ENCODE data around the gene CACNB4. TPM values are rescaled to one million over a fixed set of nuclear protein-coding genes. Genes with fewer than 3 reads are reported as not detected.
A peak's percentile ranks its signal among the peaks of the same experiment; 100 is the strongest.

The CACNB4 gene
- total RNA-seq, 1 donor from 2014 or later = 3.4 TPM

DNA sequence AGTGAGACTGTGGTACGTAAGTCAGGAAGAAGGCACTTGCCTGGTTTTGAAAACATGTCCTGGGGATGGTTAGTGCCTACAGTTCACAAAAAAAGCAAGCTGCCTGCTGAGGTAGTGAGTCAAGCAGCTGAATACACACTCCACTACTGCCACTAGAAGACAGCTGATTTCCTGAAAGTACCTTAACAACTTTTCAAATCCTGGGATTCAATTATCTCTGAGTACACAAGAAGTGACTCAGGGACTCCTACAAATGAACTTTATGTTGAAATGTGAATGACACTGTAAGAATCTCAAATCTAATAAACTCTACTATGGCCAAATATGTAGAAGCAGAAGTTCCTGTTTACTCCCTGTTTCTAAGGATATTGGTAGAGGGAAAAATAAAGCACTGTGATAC, 212.6 kb downstream of the CACNB4 start:
- no peaks in the 10 kb centered on the region for H3K36me3 Mint-ChIP-seq (ENCODE audit: unreplicated experiment)
- peaks cover 3% of the 10 kb centered on the region for H3K27me3 Mint-ChIP-seq (ENCODE audit: unreplicated experiment)
- TF ChIP-seq CTCF (IDR thresholded peaks at IDR 0.05) = no peak
- H3K4me1 Mint-ChIP-seq (ENCODE audit: unreplicated experiment) = peaks cover 4% of the 10 kb centered on the region
- DNase-seq (ENCODE audit: extremely low spot score, unreplicated experiment) = no peak
- no peak overlapping the region for H3K27ac Mint-ChIP-seq (ENCODE audit: unreplicated experiment)
- H3K9me3 Mint-ChIP-seq (ENCODE audit: unreplicated experiment) = no peaks in the 10 kb centered on the region
- no peak overlapping the region for H3K4me3 Mint-ChIP-seq (ENCODE audit: unreplicated experiment)

GRCh38 chr2:151882786-151883445, 215.9 kb downstream of the CACNB4 start:
- peaks cover 25% of the 10 kb centered on the region for H3K4me1 Mint-ChIP-seq (ENCODE audit: unreplicated experiment)
- no peaks in the 10 kb centered on the region for H3K27me3 Mint-ChIP-seq (ENCODE audit: unreplicated experiment)
- H3K4me3 Mint-ChIP-seq (ENCODE audit: unreplicated experiment) = no peak overlapping the region
- no peaks in the 10 kb centered on the region for H3K9me3 Mint-ChIP-seq (ENCODE audit: unreplicated experiment)
- no peak overlapping the region for H3K27ac Mint-ChIP-seq (ENCODE audit: unreplicated experiment)
- TF ChIP-seq CTCF (IDR thresholded peaks at IDR 0.05) = no peak
- H3K36me3 Mint-ChIP-seq (ENCODE audit: unreplicated experiment) = no peaks in the 10 kb centered on the region
- no peak for DNase-seq (ENCODE audit: extremely low spot score, unreplicated experiment)

- no peak for DNase-seq (ENCODE audit: extremely low spot score, unreplicated experiment)
- TF ChIP-seq CTCF (IDR thresholded peaks at IDR 0.05) = no peak
- Mint-ChIP-seq H3K27ac (ENCODE audit: unreplicated experiment) (no peak overlapping the region), H3K4me3 (ENCODE audit: unreplicated experiment) (no peak overlapping the region), H3K9me3 (ENCODE audit: unreplicated experiment) (no peaks in the 10 kb centered on the region), H3K36me3 (ENCODE audit: unreplicated experiment) (no peaks in the 10 kb centered on the region), H3K27me3 (ENCODE audit: unreplicated experiment) (no peaks in the 10 kb centered on the region), H3K4me1 (ENCODE audit: unreplicated experiment) (peaks cover 31% of the 10 kb centered on the region)
These were observed 217.5 kb downstream of the CACNB4 start for GRCh38 chr2:151881342-151881741.

- Mint-ChIP-seq H3K4me3 (ENCODE audit: unreplicated experiment) (no peak overlapping the region), H3K4me1 (ENCODE audit: unreplicated experiment) (peaks cover 27% of the 10 kb centered on the region), H3K9me3 (ENCODE audit: unreplicated experiment) (no peaks in the 10 kb centered on the region), H3K27ac (ENCODE audit: unreplicated experiment) (no peak overlapping the region), H3K36me3 (ENCODE audit: unreplicated experiment) (no peaks in the 10 kb centered on the region), H3K27me3 (ENCODE audit: unreplicated experiment) (no peaks in the 10 kb centered on the region)
- no peak for TF ChIP-seq CTCF (IDR thresholded peaks at IDR 0.05)
- DNase-seq (ENCODE audit: extremely low spot score, unreplicated experiment) = no peak
These were observed 218.3 kb downstream of the CACNB4 start for GRCh38 chr2:151880586-151880985.

GRCh38 chr2:151878655-151879563, 219.9 kb downstream of the CACNB4 start:
- H3K36me3 Mint-ChIP-seq (ENCODE audit: unreplicated experiment) = no peaks in the 10 kb centered on the region
- DNase-seq (ENCODE audit: extremely low spot score, unreplicated experiment) = no peak
- TF ChIP-seq CTCF (IDR thresholded peaks at IDR 0.05) = no peak
- no peaks in the 10 kb centered on the region for H3K9me3 Mint-ChIP-seq (ENCODE audit: unreplicated experiment)
- no peaks in the 10 kb centered on the region for H3K27me3 Mint-ChIP-seq (ENCODE audit: unreplicated experiment)
- peak overlapping the region; percentile 80 for H3K27ac Mint-ChIP-seq (ENCODE audit: unreplicated experiment)
- H3K4me1 Mint-ChIP-seq (ENCODE audit: unreplicated experiment) = peaks cover 29% of the 10 kb centered on the region
- no peak overlapping the region for H3K4me3 Mint-ChIP-seq (ENCODE audit: unreplicated experiment)

Measured in osteocyte (in vitro differentiated cells).